ENCODE data around the gene USP33. TPM values are rescaled to one million over a fixed set of nuclear protein-coding genes. Genes with fewer than 3 reads are reported as not detected.

Gene USP33
- total and polyA plus RNA-seq, 2 of the 8 experiments (the other 6 are each of a cell fraction or from before 2014, with no cell fraction given) = 20.0 to 55.5 TPM

- H4K20me1 ChIP-seq (replicated peaks in 1 of 2; ENCODE audit: control insufficient read depth in 1 of 2, insufficient read depth in 2 of 2, low read length in 2 of 2) = no peaks in the 10 kb centered on the region
- TF ChIP-seq, protein P1, sequence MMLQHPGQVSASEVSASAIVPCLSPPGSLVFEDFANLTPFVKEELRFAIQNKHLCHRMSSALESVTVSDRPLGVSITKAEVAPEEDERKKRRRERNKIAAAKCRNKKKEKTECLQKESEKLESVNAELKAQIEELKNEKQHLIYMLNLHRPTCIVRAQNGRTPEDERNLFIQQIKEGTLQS (IDR thresholded peaks at IDR 0.05; ENCODE audit: insufficient read depth, low read depth, low read length) = no peak
- TF ChIP-seq TAF1 (IDR thresholded peaks at IDR 0.05; ENCODE audit: low read depth, low read length) (no peak), BRCA1 (IDR thresholded peaks at IDR 0.05; ENCODE audit: low read depth, low read length) (no peak), KDM4A (IDR thresholded peaks at IDR 0.05; ENCODE audit: low read depth, low read length, severe bottlenecking) (no peak), TCF12 (IDR thresholded peaks at IDR 0.05; ENCODE audit: low read depth, low read length) (no peak), BCL11A (IDR thresholded peaks at IDR 0.05; ENCODE audit: low read depth in 2 of 2, low read length in 2 of 2) (no peak), BACH1 (IDR thresholded peaks at IDR 0.05; ENCODE audit: low read length) (no peak)
Observed at GRCh38 chr1:77757603-77758002, 2.0 kb downstream of the USP33 start.

More at GRCh38 chr1:77757603-77758002, 2.0 kb downstream of the USP33 start:
- Histone ChIP-seq H3K9me3 (ENCODE audit: insufficient read depth in 2 of 2, low read depth in 1 of 2, low read length in 1 of 2) (no peaks in the 10 kb centered on the region), H3K27ac (ENCODE audit: low read depth, low read length) (no peak overlapping the region), H3K56ac (replicated peaks; ENCODE audit: insufficient read length, low read depth, low read length) (no peak overlapping the region), H3K4ac (replicated peaks; ENCODE audit: insufficient read length, low read depth, low read length) (no peak overlapping the region), H2BK20ac (ENCODE audit: low read length) (no peak overlapping the region), H3K4me2 (ENCODE audit: insufficient read depth in 1 of 2, low read depth in 2 of 2, low read length in 2 of 2) (no peak overlapping the region; a peak in 1 of 4 replicates), H3K4me1 (replicated peaks in 1 of 4; ENCODE audit: control insufficient read depth in 3 of 4, insufficient read depth in 4 of 4, low read length in 3 of 4) (no peaks in the 10 kb centered on the region; a peak in 1 of 7 replicates), H2AK5ac (ENCODE audit: low read depth, low read length) (no peak overlapping the region), H2BK5ac (ENCODE audit: low read depth, low read length) (no peak overlapping the region), H4K8ac (ENCODE audit: extremely low read depth, insufficient read depth, low read length) (no peak overlapping the region), H3K4me3 (ENCODE audit: extremely low read depth in 1 of 4, insufficient read depth in 2 of 4, low read depth in 3 of 4, low read length in 4 of 4) (no peak overlapping the region), H3K23me2 (ENCODE audit: low read depth, low read length) (peaks cover 2% of the 10 kb centered on the region; the same call in 1 of the 2 replicates), H2BK120ac (replicated peaks; ENCODE audit: low read depth, low read length) (no peak overlapping the region), H2AFZ (ENCODE audit: low read length) (no peak overlapping the region), H4K91ac (replicated peaks; ENCODE audit: insufficient read length, low read length) (no peak overlapping the region), H3K36me3 (ENCODE audit: control insufficient read depth in 2 of 4, insufficient read depth in 4 of 4, low read length in 3 of 4) (no peaks in the 10 kb centered on the region), H3K9ac (replicated peaks in 1 of 4; ENCODE audit: extremely low read depth in 1 of 4, low read depth in 3 of 4, low read length in 3 of 4) (no peak overlapping the region), H3K18ac (ENCODE audit: extremely low read depth, low read length) (no peak overlapping the region), H3K23ac (ENCODE audit: insufficient read length) (no peak overlapping the region), H3K79me1 (ENCODE audit: low read depth, low read length) (no peaks in the 10 kb centered on the region; the same call in none of the 2 replicates), H3K79me2 (ENCODE audit: control insufficient read depth in 1 of 2, insufficient read depth in 2 of 2, low read length in 2 of 2) (peaks cover 2 to 62% of the 10 kb centered on the region in 2 experiments), H3K14ac (ENCODE audit: insufficient read length) (no peak overlapping the region), H3K27me3 (replicated peaks in 1 of 4; ENCODE audit: control insufficient read depth in 3 of 4, extremely low read depth in 1 of 4, insufficient read depth in 3 of 4, low read length in 3 of 4) (no peaks in the 10 kb centered on the region), H2BK15ac (ENCODE audit: low read length) (no peak overlapping the region), H2BK12ac (ENCODE audit: low read depth, low read length) (no peak overlapping the region), H4K5ac (ENCODE audit: insufficient read length, low read depth, low read length) (no peak overlapping the region)
- no peak for FAIRE-seq
- POLR2A ChIA-PET (ENCODE audit: partially characterized antibody) = interaction anchor here (0.6 to 1.3 kb wide), 2 partner anchors 17 to 221 kb away, joined by 4 read pairs; partner anchors contain the start of gene FUBP1
- 84% methylated on average over 2 of the region's 2 CpGs; no CpG with 5 or more reads in 1 of the 2 experiments for WGBS, 2 experiments (ENCODE audit: extremely low coverage in 1 of 2, insufficient coverage in 1 of 2, insufficient read length in 1 of 2, insufficient replicate concordance in 2 of 2, low coverage in 1 of 2, low lambda C conversion rate in 2 of 2, missing lambda C conversion rate in 1 of 2)
- no peak for DNase-seq (ENCODE audit: low read depth in 1 of 2, low spot score in 2 of 2)
- CTCF ChIA-PET (ENCODE audit: partially characterized antibody) = interaction anchor here (0.6 to 0.7 kb wide), 2 partner anchors 11 to 15 kb away, joined by 3 read pairs; no protein-coding TSS in a partner anchor

Measured in H1 (cell line).